CD4-positive, alpha-beta T cell treated with Interleukin-17A for 4 hours (primary cell): ENCODE data around the gene RASAL2.
"Not testable (repeated sequence)": the region's sequence is repeated elsewhere in the genome, so short reads cannot be mapped to it uniquely, and the experiment has no call there.

ENCODE experiments used
- DNase-seq: peaks from one replicate; pipeline ENCODE4 v3.0.0-alpha.2; 2020; ENCODE audit warnings: mixed read lengths

The RASAL2 gene

GRCh38 chr1:178354816-178355215 lies 260.9 kb downstream of the RASAL2 start:
- DNase-seq = no peak

- no peak for DNase-seq
Measured at GRCh38 chr1:178356299-178356698, 262.4 kb downstream of the RASAL2 start.

- DNase-seq = no peak
Measured at GRCh38 chr1:178358456-178358855, 264.6 kb downstream of the RASAL2 start.

GRCh38 chr1:178360421-178360820 lies 266.5 kb downstream of the RASAL2 start:
- no peak for DNase-seq

GRCh38 chr1:178361847-178362246 lies 267.9 kb downstream of the RASAL2 start:
- DNase-seq = no peak

- no peak for DNase-seq
Measured at GRCh38 chr1:178362747-178363146, 268.8 kb downstream of the RASAL2 start.

- no peak for DNase-seq
Measured at GRCh38 chr1:178364782-178365181, 270.9 kb downstream of the RASAL2 start.

GRCh38 chr1:178367151-178367550 lies 273.2 kb downstream of the RASAL2 start:
- DNase-seq = no peak

GRCh38 chr1:178368208-178368607 lies 274.3 kb downstream of the RASAL2 start:
- DNase-seq = no peak

GRCh38 chr1:178371235-178371634 lies 277.3 kb downstream of the RASAL2 start:
- DNase-seq = no peak

GRCh38 chr1:178371933-178372388 lies 278.1 kb downstream of the RASAL2 start:
- DNase-seq = no peak

- DNase-seq = no peak
Measured at GRCh38 chr1:178374016-178374415, 280.1 kb downstream of the RASAL2 start.

- DNase-seq = no peak
Measured at GRCh38 chr1:178376008-178376407, 282.1 kb downstream of the RASAL2 start.

GRCh38 chr1:178379807-178380206 lies 285.9 kb downstream of the RASAL2 start:
- DNase-seq = no peak

GRCh38 chr1:178382372-178382771 lies 288.5 kb downstream of the RASAL2 start:
- DNase-seq = no peak

GRCh38 chr1:178385662-178386061 lies 291.8 kb downstream of the RASAL2 start:
- no peak for DNase-seq

- no peak for DNase-seq
Measured at GRCh38 chr1:178388418-178389145, 294.7 kb downstream of the RASAL2 start.

- no peak for DNase-seq
Measured at GRCh38 chr1:178389441-178389840, 295.5 kb downstream of the RASAL2 start.

GRCh38 chr1:178390280-178390679 lies 296.4 kb downstream of the RASAL2 start:
- DNase-seq = not testable (repeated sequence)

GRCh38 chr1:178393370-178393769 lies 299.5 kb downstream of the RASAL2 start:
- DNase-seq = no peak

GRCh38 chr1:178396789-178397188 lies 302.9 kb downstream of the RASAL2 start:
- no peak for DNase-seq

GRCh38 chr1:178397678-178398077 lies 303.8 kb downstream of the RASAL2 start:
- no peak for DNase-seq

- DNase-seq = no peak
Measured at GRCh38 chr1:178399177-178399728, 305.3 kb downstream of the RASAL2 start.

- DNase-seq = no peak
Measured at GRCh38 chr1:178405137-178405536, 311.2 kb downstream of the RASAL2 start.

- DNase-seq = no peak
Measured at GRCh38 chr1:178407215-178407614, 313.3 kb downstream of the RASAL2 start.
